ENCODE data around the gene ATF4.

The ATF4 gene

GRCh38 chr22:39556970-39557841 lies 36.8 kb downstream of the ATF4 start:
- DNase-seq (ENCODE audit: low read depth, low spot score) = no peak

DNA sequence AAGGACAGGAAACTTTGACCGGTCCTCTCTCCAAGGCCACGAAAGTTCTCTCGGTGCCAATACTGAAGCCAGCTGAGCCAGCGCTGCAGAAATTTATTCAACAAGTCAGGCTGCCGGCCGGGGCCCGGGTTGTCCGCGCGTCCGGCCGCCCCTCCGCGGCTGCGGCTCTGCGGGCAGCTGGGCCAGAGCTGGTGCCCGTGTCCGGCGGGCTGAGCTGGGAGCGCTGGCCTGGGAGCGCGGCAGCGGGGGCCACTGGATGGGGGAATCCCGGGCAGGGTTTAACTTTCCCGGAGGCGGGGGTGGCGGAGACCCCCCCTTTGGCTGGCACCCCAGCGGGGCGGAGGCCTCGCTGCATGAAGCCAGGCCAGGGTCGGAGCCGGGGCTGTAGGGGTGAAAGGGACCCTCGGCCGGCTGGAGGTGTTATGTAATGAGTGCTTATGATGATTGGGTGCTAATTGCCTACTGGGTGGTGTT lies 37.9 kb downstream of the ATF4 start:
- DNase-seq (ENCODE audit: low read depth, low spot score) = no peak

GRCh38 chr22:39558950-39559349 lies 38.6 kb downstream of the ATF4 start:
- DNase-seq (ENCODE audit: low read depth, low spot score) = no peak

- DNase-seq (ENCODE audit: low read depth, low spot score) = no peak
Measured at GRCh38 chr22:39559456-39560105, 39.2 kb downstream of the ATF4 start.

- DNase-seq (ENCODE audit: low read depth, low spot score) = no peak
Measured at GRCh38 chr22:39560127-39560526, 39.8 kb downstream of the ATF4 start.

DNA sequence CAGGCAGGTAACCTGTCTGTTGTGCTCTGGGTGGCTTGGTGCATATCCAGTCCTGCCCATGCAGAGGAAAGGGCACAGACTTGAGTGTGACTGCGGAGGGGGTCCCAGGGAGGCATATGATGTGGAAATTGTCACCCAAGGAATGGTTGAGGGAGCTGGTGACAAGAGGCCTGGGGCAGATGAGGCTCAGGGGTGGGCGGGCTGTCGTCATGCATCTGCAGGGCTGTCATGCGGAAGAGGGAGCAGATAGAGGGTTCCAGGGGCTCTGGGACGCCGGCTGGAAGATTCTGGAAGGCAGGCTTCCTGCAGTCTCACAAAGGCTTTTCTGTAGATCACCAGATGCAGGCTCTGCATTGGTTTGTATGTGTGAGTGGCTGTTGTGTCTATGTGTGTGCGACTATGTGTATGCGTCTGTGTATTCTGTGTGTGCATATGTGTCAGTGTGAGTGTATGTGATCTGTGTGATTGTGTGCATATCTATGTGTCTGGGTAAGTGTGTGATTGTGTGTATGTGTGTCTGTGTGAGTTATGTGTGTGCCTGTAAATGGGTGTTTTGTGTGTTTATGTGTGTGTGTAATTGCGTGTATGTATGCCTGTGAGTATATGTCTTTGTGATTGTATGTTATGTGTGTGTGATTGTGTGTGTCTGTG lies 42.6 kb downstream of the ATF4 start:
- no peak for DNase-seq (ENCODE audit: low read depth, low spot score)

GRCh38 chr22:39563571-39564428 lies 43.4 kb downstream of the ATF4 start:
- DNase-seq (ENCODE audit: low read depth, low spot score) = no peak

- DNase-seq (ENCODE audit: low read depth, low spot score) = no peak
Measured at GRCh38 chr22:39565414-39565944, 45.1 kb downstream of the ATF4 start.

GRCh38 chr22:39567135-39567946 lies 47.0 kb downstream of the ATF4 start:
- no peak for DNase-seq (ENCODE audit: low read depth, low spot score)

DNA sequence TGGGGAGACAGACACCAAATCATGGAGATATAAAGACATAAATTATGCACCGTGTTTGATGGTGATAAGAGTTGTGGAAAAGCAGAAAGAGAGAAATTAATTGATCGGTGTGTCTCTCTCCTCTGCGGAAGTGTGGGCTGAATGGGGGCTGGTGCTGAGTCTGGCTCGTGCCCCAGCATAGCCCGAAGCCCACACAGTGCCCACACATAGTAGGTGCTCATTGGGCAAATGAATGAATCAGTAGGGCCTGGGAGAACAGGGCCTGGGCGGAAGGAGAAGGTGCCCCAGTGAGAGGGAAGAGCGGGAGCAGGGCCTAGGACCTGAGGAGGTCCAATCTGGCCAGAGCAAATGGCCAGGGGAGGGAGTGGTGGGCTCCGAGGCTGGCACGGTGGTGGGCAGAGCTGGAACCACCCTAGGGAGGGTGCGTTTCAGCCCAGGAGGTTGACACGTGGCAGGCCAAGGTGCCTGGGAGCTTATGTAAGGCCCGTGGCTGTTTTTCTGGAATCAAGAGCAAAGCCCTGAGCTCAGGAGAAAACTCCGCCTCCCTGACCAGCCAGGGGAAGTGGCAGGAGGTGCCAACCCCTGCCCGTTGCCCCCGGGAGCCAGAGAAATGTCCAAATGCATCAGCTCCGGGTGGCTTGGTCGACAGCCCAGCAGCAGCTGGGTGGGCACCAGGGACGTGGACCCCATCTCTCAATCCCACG lies 48.1 kb downstream of the ATF4 start:
- DNase-seq (ENCODE audit: low read depth, low spot score) = no peak

DNA sequence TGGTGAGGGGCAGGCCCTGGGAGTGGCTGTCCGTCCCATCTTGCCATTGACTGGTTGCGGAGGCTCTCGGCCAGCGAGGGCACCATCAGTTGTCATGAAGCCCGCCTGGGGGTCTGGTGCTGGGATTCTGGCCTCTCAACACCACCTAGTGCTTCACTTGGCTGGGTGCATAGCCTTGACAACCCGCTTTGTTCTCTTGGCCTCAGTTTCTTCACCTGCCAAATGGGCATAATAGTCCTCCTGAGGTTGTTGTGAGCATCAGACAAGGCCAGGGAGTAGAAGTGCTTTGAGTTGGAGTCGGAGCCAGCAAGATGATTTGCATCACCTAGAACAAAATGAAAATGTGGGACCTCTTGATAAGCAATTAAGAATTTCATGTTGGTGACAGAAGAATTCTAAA lies 48.7 kb downstream of the ATF4 start:
- DNase-seq (ENCODE audit: low read depth, low spot score) = no peak

DNA sequence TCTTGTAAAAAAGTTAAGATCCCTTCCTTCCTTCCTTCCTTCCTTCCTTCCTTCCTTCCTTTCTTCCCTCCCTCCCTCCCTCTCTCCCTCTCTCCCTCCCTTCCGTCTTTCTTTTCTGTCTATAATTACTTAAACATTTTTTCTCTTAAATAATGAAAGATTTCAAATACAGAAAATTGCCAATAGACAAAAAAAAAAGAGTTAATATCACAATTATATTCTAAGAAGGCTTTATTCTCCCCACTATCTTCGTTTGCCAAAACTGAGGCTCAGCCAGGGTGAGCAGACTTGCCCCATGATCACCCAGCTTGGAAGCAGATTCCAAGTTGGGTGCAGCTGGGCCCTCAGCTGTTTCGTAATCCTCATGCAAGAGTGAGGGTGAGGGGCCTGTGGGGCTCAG lies 49.9 kb downstream of the ATF4 start:
- DNase-seq (ENCODE audit: low read depth, low spot score) = no peak

- no peak for DNase-seq (ENCODE audit: low read depth, low spot score)
Measured at GRCh38 chr22:39570665-39571064, 50.3 kb downstream of the ATF4 start, which contains the start of gene CACNA1I. TSS of gene CACNA1I (plus strand) at chr22:39570753. CDS start at chr22:39570753, 0 bp downstream.

GRCh38 chr22:39571538-39571937 lies 51.2 kb downstream of the ATF4 start:
- DNase-seq (ENCODE audit: low read depth, low spot score) = no peak

Measured in activated CD4-positive, CD25-positive, alpha-beta regulatory T cell treated with anti-CD3 and anti-CD28 coated beads, Interleukin-2, amount 50 U/mL, for 16 hours (primary cell).